Hepatocyte (in vitro differentiated cells): ENCODE measurements around the gene MMP15. TPM values are rescaled to one million over a fixed set of nuclear protein-coding genes. Genes with fewer than 3 reads are reported as not detected.

ENCODE experiments used
- DNase-seq: peaks from one replicate; pipeline ENCODE4 v3.0.0-alpha.2; 2016; ENCODE audit warnings: low spot score
- H2AFZ ChIP-seq: fragments of 200-600 bp; sonication (generic); 2 replicates; pipeline ENCODE4 v1.6.0; 2016; ENCODE audit warnings: antibody characterized with exemption, mild to moderate bottlenecking
- H3K27ac ChIP-seq: fragments of 200-600 bp; sonication (generic); 2 replicates; pipeline ENCODE4 v1.5.1; 2016; ENCODE audit warnings: mild to moderate bottlenecking
- H3K27me3 ChIP-seq: fragments of 200-600 bp; sonication (generic); 2 replicates; pipeline ENCODE4 v1.6.1; 2016
- H3K36me3 ChIP-seq: fragments of 200-600 bp; sonication (generic); replicated peaks from 2 replicates; pipeline ENCODE4 v1.5.1; 2016; ENCODE audit warnings: low read depth; ENCODE audit not compliant: insufficient read depth
- H3K4me1 ChIP-seq: fragments of 200-600 bp; sonication (generic); 2 replicates; pipeline ENCODE4 v1.5.1; 2016; ENCODE audit warnings: mild to moderate bottlenecking, moderate library complexity; ENCODE audit not compliant: insufficient read depth
- H3K4me2 ChIP-seq: fragments of 200-600 bp; sonication (generic); 2 replicates; pipeline ENCODE4 v1.6.0; 2016
- H3K4me3 ChIP-seq: fragments of 200-600 bp; sonication (generic); 2 replicates; pipeline ENCODE4 v1.5.1; 2016; ENCODE audit warnings: mild to moderate bottlenecking
- H3K79me2 ChIP-seq: fragments of 200-600 bp; sonication (generic); 2 replicates; pipeline ENCODE4 v1.6.0; 2017; ENCODE audit warnings: mild to moderate bottlenecking
- H3K9me2 ChIP-seq: fragments of 200-600 bp; sonication (generic); replicated peaks from 2 replicates; pipeline ENCODE4 v1.6.0; 2017; ENCODE audit warnings: mild to moderate bottlenecking; ENCODE audit not compliant: insufficient read depth
- H3K9me3 ChIP-seq: fragments of 200-600 bp; sonication (generic); 2 replicates; pipeline ENCODE4 v1.5.1; 2016; ENCODE audit warnings: low read depth, mild to moderate bottlenecking
- H4K20me1 ChIP-seq: fragments of 200-600 bp; sonication (generic); 2 replicates; pipeline ENCODE4 v1.6.0; 2016; ENCODE audit warnings: mild to moderate bottlenecking; ENCODE audit not compliant: insufficient read depth, poor library complexity, severe bottlenecking
- CTCF ChIP-seq: fragments of 200-600 bp; sonication (generic); IDR thresholded peaks from 2 replicates; pipeline ENCODE4 v1.5.1; 2016; ENCODE audit warnings: antibody characterized with exemption, mild to moderate bottlenecking; ENCODE audit not compliant: poor library complexity
- EZH2 ChIP-seq: fragments of 200-600 bp; sonication (generic); IDR thresholded peaks from 2 replicates; pipeline ENCODE4 v1.6.1; 2016; ENCODE audit warnings: antibody characterized with exemption, mild to moderate bottlenecking, borderline replicate concordance
- EZH2phosphoT487 ChIP-seq: fragments of 200-600 bp; sonication (generic); IDR thresholded peaks from one replicate; pipeline ENCODE4 v1.6.1; 2018; ENCODE audit warnings: antibody characterized with exemption, mild to moderate bottlenecking, low read depth, moderate library complexity; ENCODE audit not compliant: unreplicated experiment, severe bottlenecking
- WGBS: methylation state at CpG from one replicate; pipeline ENCODE4 v1.1.6; 2016; ENCODE audit warnings: low lambda C conversion rate; ENCODE audit errors: missing lambda C conversion rate; 5-methylcytosine and 5-hydroxymethylcytosine counted together
- polyA plus RNA-seq: library from polyadenylated mRNA; unstranded; fragments of >200 nt; fragmentation: Nextera tagmentation; extraction: Ambion mirVana; gene quantifications from 2 replicates; pipeline ENCODE4 v1.2.1, GENCODE V29; 2016
- total RNA-seq: library from RNA; depleted of rRNA; stranded (reverse); fragments of >200 nt; gene quantifications from 2 replicates; pipeline ENCODE4 v1.2.3, GENCODE V29; 2014

MMP15 gene
- total and polyA plus RNA-seq, 2 experiments from 2014 or later = 39.0 to 56.1 TPM

DNA sequence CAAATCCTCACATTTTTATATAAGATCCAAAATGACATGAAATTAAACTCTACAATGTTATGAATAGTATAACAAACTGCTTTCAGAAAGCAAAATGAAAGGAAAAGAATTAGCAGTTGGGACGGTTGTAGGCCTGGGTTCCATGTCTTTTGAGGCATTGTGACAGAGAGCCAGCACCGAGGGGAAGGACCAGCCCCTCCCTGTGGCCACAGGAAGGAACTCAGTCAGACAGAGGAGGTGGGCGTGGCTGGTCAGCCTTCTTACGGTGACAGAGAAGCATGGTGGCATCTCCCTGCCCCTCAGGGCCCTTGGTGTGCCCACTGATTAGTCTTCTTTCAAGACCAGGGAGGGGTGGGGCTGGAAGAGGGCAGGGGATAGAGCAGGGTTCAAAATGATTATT is 30.8 kb upstream of the MMP15 start:
- Histone ChIP-seq H3K4me2 (no peak overlapping the region), H3K4me3 (no peak overlapping the region), H3K79me2 (peaks cover 11% of the 10 kb centered on the region), H3K27ac (no peak overlapping the region), H3K4me1 (peaks cover 16% of the 10 kb centered on the region), H4K20me1 (peaks cover 7% of the 10 kb centered on the region), H3K9me3 (no peaks in the 10 kb centered on the region), H3K27me3 (no peaks in the 10 kb centered on the region), H2AFZ (no peak overlapping the region), H3K36me3 (no peaks in the 10 kb centered on the region), H3K9me2 (no peaks in the 10 kb centered on the region)
- WGBS = 37% methylated on average over 4 of the region's 4 CpGs
- peak; percentile 62 for DNase-seq
- TF ChIP-seq EZH2phosphoT487 (no peak), CTCF (peak; percentile 29)

- Histone ChIP-seq H3K9me2 (no peaks in the 10 kb centered on the region), H3K27me3 (no peaks in the 10 kb centered on the region), H3K36me3 (no peaks in the 10 kb centered on the region), H3K27ac (no peak overlapping the region), H2AFZ (no peak overlapping the region), H3K9me3 (no peaks in the 10 kb centered on the region), H3K79me2 (peaks cover 11% of the 10 kb centered on the region), H3K4me2 (no peak overlapping the region), H3K4me1 (peaks cover 17% of the 10 kb centered on the region), H4K20me1 (peaks cover 7% of the 10 kb centered on the region), H3K4me3 (no peak overlapping the region)
- TF ChIP-seq EZH2phosphoT487 (no peak), EZH2 (no peak), CTCF (no peak)
- 95% methylated on average over 18 of the region's 18 CpGs for WGBS
- DNase-seq = no peak
Measured at GRCh38 chr16:57995721-57996405, 29.7 kb upstream of the MMP15 start.

- no peaks in the 10 kb centered on the region for H3K27me3 ChIP-seq
- peaks cover 7% of the 10 kb centered on the region for H4K20me1 ChIP-seq
- DNase-seq = no peak
- H3K36me3 ChIP-seq = no peaks in the 10 kb centered on the region
- 98% methylated on average over 62 of the region's 62 CpGs for WGBS
- no peaks in the 10 kb centered on the region for H3K9me2 ChIP-seq
- H3K4me3 ChIP-seq = no peak overlapping the region
- peaks cover 17% of the 10 kb centered on the region for H3K4me1 ChIP-seq
- no peaks in the 10 kb centered on the region for H3K9me3 ChIP-seq
- no peak overlapping the region for H2AFZ ChIP-seq
- peaks cover 11% of the 10 kb centered on the region for H3K79me2 ChIP-seq
- TF ChIP-seq EZH2phosphoT487 (no peak), CTCF (no peak), EZH2 (no peak)
- no peak overlapping the region for H3K27ac ChIP-seq
- H3K4me2 ChIP-seq = no peak overlapping the region
Measured at GRCh38 chr16:57996406-57997175, 29.0 kb upstream of the MMP15 start.
